ENCODE data around the gene CARD8.
A peak's percentile ranks its signal among the peaks of the same experiment; 100 is the strongest.
"Not testable (repeated sequence)": the region's sequence is repeated elsewhere in the genome, so short reads cannot be mapped to it uniquely, and the experiment has no call there.

The CARD8 gene, protein sequence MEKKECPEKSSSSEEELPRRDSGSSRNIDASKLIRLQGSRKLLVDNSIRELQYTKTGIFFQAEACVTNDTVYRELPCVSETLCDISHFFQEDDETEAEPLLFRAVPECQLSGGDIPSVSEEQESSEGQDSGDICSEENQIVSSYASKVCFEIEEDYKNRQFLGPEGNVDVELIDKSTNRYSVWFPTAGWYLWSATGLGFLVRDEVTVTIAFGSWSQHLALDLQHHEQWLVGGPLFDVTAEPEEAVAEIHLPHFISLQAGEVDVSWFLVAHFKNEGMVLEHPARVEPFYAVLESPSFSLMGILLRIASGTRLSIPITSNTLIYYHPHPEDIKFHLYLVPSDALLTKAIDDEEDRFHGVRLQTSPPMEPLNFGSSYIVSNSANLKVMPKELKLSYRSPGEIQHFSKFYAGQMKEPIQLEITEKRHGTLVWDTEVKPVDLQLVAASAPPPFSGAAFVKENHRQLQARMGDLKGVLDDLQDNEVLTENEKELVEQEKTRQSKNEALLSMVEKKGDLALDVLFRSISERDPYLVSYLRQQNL

GRCh38 chr19:48255376-48256303 is at the start of gene CARD8:
Gene CARD8 (minus strand): TSS chr19:48255912. CDS start chr19:48241020, 14,892 bp downstream.
- Histone ChIP-seq H3K27me3 (ENCODE audit: control insufficient read depth in 1 of 2, insufficient read depth in 2 of 2, low read length in 2 of 2) (no peaks in the 10 kb centered on the region), H3K9me3 (ENCODE audit: low read length) (no peaks in the 10 kb centered on the region), H3K27ac (ENCODE audit: low read depth, low read length) (peak within 1 kb of the TSS; percentile 72), H3K4me3 (ENCODE audit: low read depth in 1 of 2, low read length in 2 of 2) (peak within 1 kb of the TSS; percentile 33 to 98), H3K4me1 (ENCODE audit: insufficient read depth, low read length) (peaks cover 7% of the 10 kb centered on the region), H3K36me3 (ENCODE audit: insufficient read depth, low read length) (no peaks in the 10 kb centered on the region), H3K9ac (ENCODE audit: low read length) (peak within 1 kb of the TSS; percentile 95)

- Histone ChIP-seq H3K27ac (ENCODE audit: low read depth, low read length) (no peak overlapping the region), H3K9me3 (ENCODE audit: low read length) (no peaks in the 10 kb centered on the region), H3K4me1 (ENCODE audit: insufficient read depth, low read length) (no peaks in the 10 kb centered on the region), H3K27me3 (ENCODE audit: control insufficient read depth in 1 of 2, insufficient read depth in 2 of 2, low read length in 2 of 2) (no peaks in the 10 kb centered on the region), H3K36me3 (ENCODE audit: insufficient read depth, low read length) (no peaks in the 10 kb centered on the region), H3K4me3 (ENCODE audit: low read depth in 1 of 2, low read length in 2 of 2) (no peak overlapping the region), H3K9ac (ENCODE audit: low read length) (no peak overlapping the region)
Measured at GRCh38 chr19:48303866-48304265, 48.2 kb upstream of the CARD8 start.

- Histone ChIP-seq H3K4me3 (ENCODE audit: low read depth in 1 of 2, low read length in 2 of 2) (no peak overlapping the region), H3K9me3 (ENCODE audit: low read length) (no peaks in the 10 kb centered on the region), H3K36me3 (ENCODE audit: insufficient read depth, low read length) (no peaks in the 10 kb centered on the region), H3K4me1 (ENCODE audit: insufficient read depth, low read length) (no peaks in the 10 kb centered on the region), H3K9ac (ENCODE audit: low read length) (no peak overlapping the region), H3K27me3 (ENCODE audit: control insufficient read depth in 1 of 2, insufficient read depth in 2 of 2, low read length in 2 of 2) (no peaks in the 10 kb centered on the region), H3K27ac (ENCODE audit: low read depth, low read length) (no peak overlapping the region)
Measured at GRCh38 chr19:48303367-48303766, 47.7 kb upstream of the CARD8 start.

- H3K9ac ChIP-seq (ENCODE audit: low read length) = no peak overlapping the region
- H3K27me3 ChIP-seq (ENCODE audit: control insufficient read depth in 1 of 2, insufficient read depth in 2 of 2, low read length in 2 of 2) = no peaks in the 10 kb centered on the region
- H3K36me3 ChIP-seq (ENCODE audit: insufficient read depth, low read length) = no peaks in the 10 kb centered on the region
- no peak overlapping the region for H3K4me3 ChIP-seq (ENCODE audit: low read depth in 1 of 2, low read length in 2 of 2)
- no peak overlapping the region for H3K27ac ChIP-seq (ENCODE audit: low read depth, low read length)
- H3K4me1 ChIP-seq (ENCODE audit: insufficient read depth, low read length) = no peaks in the 10 kb centered on the region
- H3K9me3 ChIP-seq (ENCODE audit: low read length) = no peaks in the 10 kb centered on the region
Measured at GRCh38 chr19:48302600-48302959, 46.9 kb upstream of the CARD8 start.

GRCh38 chr19:48301886-48302599 is 46.3 kb upstream of the CARD8 start:
- no peak overlapping the region for H3K27ac ChIP-seq (ENCODE audit: low read depth, low read length)
- no peaks in the 10 kb centered on the region for H3K9me3 ChIP-seq (ENCODE audit: low read length)
- no peak overlapping the region for H3K4me3 ChIP-seq (ENCODE audit: low read depth in 1 of 2, low read length in 2 of 2)
- no peaks in the 10 kb centered on the region for H3K36me3 ChIP-seq (ENCODE audit: insufficient read depth, low read length)
- H3K27me3 ChIP-seq (ENCODE audit: control insufficient read depth in 1 of 2, insufficient read depth in 2 of 2, low read length in 2 of 2) = no peaks in the 10 kb centered on the region
- no peaks in the 10 kb centered on the region for H3K4me1 ChIP-seq (ENCODE audit: insufficient read depth, low read length)
- no peak overlapping the region for H3K9ac ChIP-seq (ENCODE audit: low read length)

DNA sequence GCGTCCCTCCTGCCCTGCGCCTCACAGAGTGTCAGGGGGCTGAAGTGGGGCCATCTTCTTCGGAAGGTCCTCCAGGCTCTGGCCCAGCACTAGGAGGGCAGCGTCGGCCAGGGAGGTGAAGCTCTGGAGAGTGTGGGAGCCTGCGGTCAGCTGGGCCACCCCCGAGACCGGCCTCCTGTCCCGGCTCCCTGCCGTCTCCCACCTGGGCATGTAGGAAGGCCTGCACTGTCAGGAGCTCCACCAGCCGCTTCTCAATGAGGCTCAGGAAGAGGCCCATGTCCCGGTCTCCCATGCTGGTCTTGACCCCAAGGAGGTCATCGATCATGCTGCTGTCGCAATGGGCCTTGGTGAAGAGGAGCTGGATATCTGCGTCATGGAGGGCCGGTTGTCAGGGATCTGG is 42.3 kb upstream of the CARD8 start:
- H3K4me3 ChIP-seq (ENCODE audit: low read depth in 1 of 2, low read length in 2 of 2) = no peak overlapping the region
- no peaks in the 10 kb centered on the region for H3K27me3 ChIP-seq (ENCODE audit: control insufficient read depth in 1 of 2, insufficient read depth in 2 of 2, low read length in 2 of 2)
- no peak overlapping the region for H3K9ac ChIP-seq (ENCODE audit: low read length)
- no peaks in the 10 kb centered on the region for H3K4me1 ChIP-seq (ENCODE audit: insufficient read depth, low read length)
- H3K27ac ChIP-seq (ENCODE audit: low read depth, low read length) = no peak overlapping the region
- no peaks in the 10 kb centered on the region for H3K36me3 ChIP-seq (ENCODE audit: insufficient read depth, low read length)
- no peaks in the 10 kb centered on the region for H3K9me3 ChIP-seq (ENCODE audit: low read length)

GRCh38 chr19:48296963-48297734 is 41.4 kb upstream of the CARD8 start:
- Histone ChIP-seq H3K27ac (ENCODE audit: low read depth, low read length) (no peak overlapping the region), H3K27me3 (ENCODE audit: control insufficient read depth in 1 of 2, insufficient read depth in 2 of 2, low read length in 2 of 2) (no peaks in the 10 kb centered on the region), H3K36me3 (ENCODE audit: insufficient read depth, low read length) (no peaks in the 10 kb centered on the region), H3K9ac (ENCODE audit: low read length) (no peak overlapping the region), H3K4me1 (ENCODE audit: insufficient read depth, low read length) (no peaks in the 10 kb centered on the region), H3K4me3 (ENCODE audit: low read depth in 1 of 2, low read length in 2 of 2) (no peak overlapping the region), H3K9me3 (ENCODE audit: low read length) (no peaks in the 10 kb centered on the region)

DNA sequence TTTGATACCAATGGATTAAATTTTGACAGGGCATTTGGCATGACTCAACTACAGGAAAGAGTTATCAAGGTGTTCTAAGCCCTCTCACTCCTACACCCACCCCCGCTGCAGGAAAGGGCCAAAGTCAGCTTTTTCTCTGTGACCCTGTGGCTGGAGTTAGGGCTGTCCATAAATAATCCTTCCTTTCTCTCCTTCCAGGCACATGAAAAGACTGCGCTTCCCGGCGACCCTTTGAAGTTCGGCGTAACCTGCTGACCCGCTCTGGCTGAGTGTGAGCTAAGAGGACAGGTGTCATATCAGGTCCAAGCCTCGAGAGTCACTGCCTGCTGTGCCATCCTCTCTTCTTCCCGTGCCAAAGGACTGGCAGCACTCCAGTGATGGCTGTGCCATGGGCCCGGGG is 39.7 kb upstream of the CARD8 start:
- Histone ChIP-seq H3K4me1 (ENCODE audit: insufficient read depth, low read length) (no peaks in the 10 kb centered on the region), H3K27ac (ENCODE audit: low read depth, low read length) (no peak overlapping the region), H3K4me3 (ENCODE audit: low read depth in 1 of 2, low read length in 2 of 2) (no peak overlapping the region), H3K9ac (ENCODE audit: low read length) (no peak overlapping the region), H3K36me3 (ENCODE audit: insufficient read depth, low read length) (no peaks in the 10 kb centered on the region), H3K27me3 (ENCODE audit: control insufficient read depth in 1 of 2, insufficient read depth in 2 of 2, low read length in 2 of 2) (no peaks in the 10 kb centered on the region), H3K9me3 (ENCODE audit: low read length) (no peaks in the 10 kb centered on the region)

- no peaks in the 10 kb centered on the region for H3K36me3 ChIP-seq (ENCODE audit: insufficient read depth, low read length)
- no peaks in the 10 kb centered on the region for H3K9me3 ChIP-seq (ENCODE audit: low read length)
- no peak overlapping the region for H3K9ac ChIP-seq (ENCODE audit: low read length)
- H3K4me1 ChIP-seq (ENCODE audit: insufficient read depth, low read length) = no peaks in the 10 kb centered on the region
- H3K27ac ChIP-seq (ENCODE audit: low read depth, low read length) = no peak overlapping the region
- H3K4me3 ChIP-seq (ENCODE audit: low read depth in 1 of 2, low read length in 2 of 2) = no peak overlapping the region
- no peaks in the 10 kb centered on the region for H3K27me3 ChIP-seq (ENCODE audit: control insufficient read depth in 1 of 2, insufficient read depth in 2 of 2, low read length in 2 of 2)
Measured at GRCh38 chr19:48292798-48293197, 37.1 kb upstream of the CARD8 start.

DNA sequence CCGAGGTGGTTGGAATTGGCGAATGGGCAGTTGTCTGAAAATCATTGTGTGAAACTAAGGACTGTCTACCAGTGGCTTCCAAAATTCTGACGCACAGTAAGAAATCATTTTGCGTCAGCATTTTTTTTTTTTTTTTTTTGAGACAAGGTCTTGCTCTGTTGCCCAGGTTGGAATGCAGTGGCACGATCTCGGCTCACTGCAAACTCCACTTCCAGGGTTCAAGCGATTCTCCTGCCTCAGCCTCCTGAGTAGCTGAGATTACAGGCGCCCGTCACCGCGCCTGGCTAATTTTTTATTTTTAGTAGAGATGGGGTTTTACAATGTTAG is 35.7 kb upstream of the CARD8 start:
- H3K27ac ChIP-seq (ENCODE audit: low read depth, low read length); H3K27me3 ChIP-seq (ENCODE audit: control insufficient read depth in 1 of 2, insufficient read depth in 2 of 2, low read length in 2 of 2); H3K36me3 ChIP-seq (ENCODE audit: insufficient read depth, low read length); H3K9me3 ChIP-seq (ENCODE audit: low read length); H3K9ac ChIP-seq (ENCODE audit: low read length); H3K4me1 ChIP-seq (ENCODE audit: insufficient read depth, low read length); H3K4me3 ChIP-seq (ENCODE audit: low read depth in 1 of 2, low read length in 2 of 2): not testable (repeated sequence)
